Measurements from ENCODE around the gene IGSF23. TPM values are rescaled to one million over a fixed set of nuclear protein-coding genes. Genes with fewer than 3 reads are reported as not detected.
"Not testable (repeated sequence)": the region's sequence is repeated elsewhere in the genome, so short reads cannot be mapped to it uniquely, and the experiment has no call there.

IGSF23 gene
- total RNA-seq, 2 experiments from 2014 or later, result not detected

- CTCF ChIA-PET, result no interaction called here
- POLR2A ChIA-PET, result no interaction called here
Measured at GRCh38 chr19:44585371-44586133, 27.8 kb upstream of the IGSF23 start.

DNA sequence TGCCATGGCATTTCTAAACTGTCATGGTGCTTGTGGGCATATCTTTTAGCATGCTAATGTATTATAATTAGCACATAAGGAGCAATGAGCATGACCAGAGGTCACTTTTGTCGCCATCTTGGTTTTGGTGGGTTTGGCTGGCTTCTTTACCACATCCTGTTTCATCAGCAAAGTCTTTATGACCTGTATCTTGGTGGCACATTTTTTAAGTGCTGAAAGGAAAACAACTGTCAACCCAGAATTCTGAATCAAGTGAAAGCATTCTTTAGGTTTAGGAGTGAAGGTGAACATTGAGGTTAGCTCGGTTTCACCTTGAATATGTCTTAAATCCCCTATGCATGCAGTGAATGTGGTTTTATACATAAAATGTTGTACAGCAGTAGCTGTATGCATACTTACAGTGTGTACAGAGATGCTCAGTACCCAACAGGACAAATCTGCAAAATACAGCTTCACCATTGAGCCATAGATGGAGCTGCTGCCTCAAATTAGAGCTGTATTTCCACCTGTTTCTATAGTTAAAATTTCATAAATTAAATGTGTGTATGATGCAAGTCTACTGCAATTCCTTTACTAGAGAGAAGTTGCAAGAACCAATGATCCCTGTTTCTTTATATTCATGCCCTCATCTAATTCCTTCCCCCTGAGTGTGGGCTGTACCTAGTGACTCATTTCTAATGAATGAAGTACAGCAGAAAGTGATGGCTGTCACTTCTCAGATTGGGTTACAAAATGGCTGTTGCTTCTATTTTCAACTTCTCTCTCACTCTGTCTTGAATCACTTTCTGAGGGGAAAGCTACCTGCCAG lies 25.2 kb upstream of the IGSF23 start:
- ChIA-PET POLR2A (no interaction called here), CTCF (no interaction called here)

DNA sequence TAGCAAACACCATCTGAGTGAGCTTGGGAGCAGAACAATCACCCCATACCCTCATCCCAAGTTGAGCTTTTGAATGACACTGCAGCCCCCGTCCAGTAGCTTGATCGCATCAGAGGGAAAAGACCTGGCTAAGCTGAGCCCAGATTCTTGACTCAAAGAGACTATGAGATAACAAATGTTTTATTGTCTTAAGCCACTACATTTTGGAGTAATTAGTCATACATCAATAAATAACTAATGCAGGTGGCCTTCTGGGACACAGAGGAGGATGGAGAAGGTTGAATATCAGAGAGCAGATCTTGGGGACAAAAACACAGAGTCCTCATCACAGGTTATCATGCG lies 24.6 kb upstream of the IGSF23 start:
- CTCF ChIA-PET, result no interaction called here
- POLR2A ChIA-PET, result no interaction called here

GRCh38 chr19:44590245-44591059 lies 22.9 kb upstream of the IGSF23 start:
- POLR2A ChIA-PET, result no interaction called here
- CTCF ChIA-PET, result interaction anchor here (1.5 kb wide), 1 partner anchor 180 kb away, joined by 5 read pairs; no protein-coding TSS in a partner anchor

DNA sequence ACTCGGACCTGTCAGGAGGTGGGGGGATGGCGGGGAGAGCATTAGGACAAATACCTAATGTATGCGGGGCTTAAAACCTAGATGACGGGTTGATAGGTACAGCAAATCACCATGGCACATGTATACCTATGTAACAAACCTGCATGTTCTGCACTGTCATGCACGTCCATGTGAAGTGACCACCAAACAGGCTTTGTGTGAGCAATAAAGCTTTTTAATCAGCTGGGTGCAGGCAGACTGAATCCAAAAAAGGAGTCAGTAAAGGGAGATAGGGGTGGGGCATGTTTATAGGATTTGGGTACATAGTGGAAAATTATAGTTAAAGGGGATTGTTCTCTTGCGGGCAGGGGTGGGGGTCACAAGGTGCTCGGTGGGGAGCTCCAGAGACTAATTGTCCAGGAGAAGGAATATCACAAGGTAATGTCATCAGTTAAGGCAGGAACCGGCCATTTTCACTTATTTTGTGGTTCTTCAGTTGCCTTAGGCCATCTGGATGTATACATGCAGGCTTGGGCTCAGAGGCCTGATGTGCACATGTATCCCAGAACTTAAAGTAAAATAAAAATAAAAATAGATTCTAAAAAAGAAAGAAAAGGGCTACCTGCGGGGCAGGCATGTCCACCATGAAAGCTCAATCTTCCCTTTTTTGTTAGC lies 21.9 kb upstream of the IGSF23 start:
- POLR2A ChIA-PET, result not testable (repeated sequence)
- CTCF ChIA-PET, result interaction anchor here (1.5 kb wide), 1 partner anchor 179 kb away, joined by 5 read pairs; no protein-coding TSS in a partner anchor

DNA sequence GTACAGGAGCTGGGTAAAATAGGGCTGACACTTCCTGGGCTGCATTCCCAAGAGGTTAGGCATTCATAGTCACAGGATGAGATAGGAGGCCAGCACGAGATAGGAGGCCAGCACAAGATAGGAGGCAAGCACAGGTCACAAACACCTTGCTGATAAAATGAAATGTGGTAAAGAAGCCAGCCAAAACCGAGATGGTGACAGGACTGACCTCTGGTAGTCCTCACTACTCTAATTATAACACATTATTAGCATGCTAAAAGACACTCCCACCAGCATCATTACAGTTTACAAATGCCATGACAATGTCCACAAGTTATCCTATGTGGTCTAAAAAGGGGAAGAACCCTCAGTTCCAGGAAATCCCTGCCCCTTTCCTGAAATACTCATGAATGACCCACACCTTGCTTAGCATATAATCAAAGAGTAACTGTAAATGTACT lies 20.9 kb upstream of the IGSF23 start:
- POLR2A ChIA-PET, result no interaction called here
- CTCF ChIA-PET, result no interaction called here

- CTCF ChIA-PET, result no interaction called here
- POLR2A ChIA-PET, result no interaction called here
Measured at GRCh38 chr19:44593294-44593693, 20.1 kb upstream of the IGSF23 start.

DNA sequence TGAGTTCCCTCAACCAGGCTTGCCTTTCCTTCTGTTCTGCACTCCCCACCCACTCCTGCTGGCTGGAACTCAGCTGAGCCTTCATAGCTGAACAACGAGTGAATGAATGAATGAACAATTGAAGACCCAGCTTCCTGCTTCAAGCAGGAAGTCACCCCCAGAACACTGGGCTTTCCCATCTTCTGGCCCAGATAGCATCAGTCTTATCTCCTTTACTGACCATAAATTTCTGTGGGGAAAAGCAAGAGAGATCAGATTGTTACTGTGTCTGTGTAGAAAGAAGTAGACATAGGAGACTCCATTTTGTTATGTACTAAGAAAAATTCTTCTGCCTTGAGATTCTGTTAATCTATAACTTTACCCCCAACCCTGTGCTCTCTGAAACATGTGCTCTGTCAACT lies 19.5 kb upstream of the IGSF23 start:
- CTCF ChIA-PET, POLR2A ChIA-PET: not testable (repeated sequence)

- POLR2A ChIA-PET, result no interaction called here
- CTCF ChIA-PET, result no interaction called here
Measured at GRCh38 chr19:44596428-44597130, 16.8 kb upstream of the IGSF23 start.

- CTCF ChIA-PET, result no interaction called here
- POLR2A ChIA-PET, result no interaction called here
Measured at GRCh38 chr19:44597131-44597491, 16.3 kb upstream of the IGSF23 start.

- ChIA-PET POLR2A (no interaction called here), CTCF (no interaction called here)
Measured at GRCh38 chr19:44598355-44598754, 15.0 kb upstream of the IGSF23 start.

DNA sequence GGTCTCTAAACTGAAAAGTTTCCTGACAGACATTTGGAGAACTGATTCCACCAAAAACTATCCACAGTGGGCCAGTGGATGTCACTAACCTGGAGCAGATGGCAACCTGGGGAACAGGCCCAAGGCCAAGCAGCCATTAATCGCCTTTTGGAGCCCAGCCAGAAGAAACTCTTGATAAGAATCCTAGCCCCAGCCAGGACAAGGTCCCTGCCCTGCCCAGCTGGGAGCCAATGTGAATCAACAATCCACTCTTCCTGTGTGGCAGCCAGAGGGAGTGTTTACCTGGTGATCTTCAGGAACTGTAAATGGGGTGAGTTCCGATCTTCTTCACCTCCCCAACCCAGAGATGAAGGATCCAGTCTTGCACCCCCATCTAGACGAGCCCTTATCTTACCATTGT lies 14.5 kb upstream of the IGSF23 start:
- POLR2A ChIA-PET, result no interaction called here
- CTCF ChIA-PET, result no interaction called here

- POLR2A ChIA-PET, result no interaction called here
- CTCF ChIA-PET, result no interaction called here
Measured at GRCh38 chr19:44600466-44600865, 12.9 kb upstream of the IGSF23 start.

DNA sequence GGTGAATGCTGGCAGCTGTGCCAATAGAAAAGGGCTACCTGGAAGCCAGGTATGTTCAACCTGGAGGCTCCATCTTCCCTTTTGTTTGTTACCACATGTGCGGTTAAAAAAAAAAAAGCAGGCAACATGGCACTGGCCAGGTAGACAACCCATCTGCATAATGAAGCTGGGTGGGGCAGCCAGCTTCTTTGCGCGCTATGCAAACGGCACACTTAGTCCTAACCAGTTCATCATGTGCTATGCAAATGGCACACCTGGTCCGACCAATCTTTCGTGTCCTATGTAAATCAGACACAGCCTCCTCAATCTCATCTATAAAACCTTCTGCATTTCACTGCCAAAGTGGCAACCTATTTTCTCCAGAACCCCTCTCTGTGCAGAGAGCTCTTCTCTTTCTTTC lies 11.3 kb upstream of the IGSF23 start:
- ChIA-PET CTCF (interaction anchor here (1.2 kb wide), 1 partner anchor 14 kb away, joined by 3 read pairs; no protein-coding TSS in a partner anchor), POLR2A (no interaction called here)

- ChIA-PET POLR2A (no interaction called here), CTCF (no interaction called here)
Measured at GRCh38 chr19:44603201-44603945, 10.0 kb upstream of the IGSF23 start.

GRCh38 chr19:44604241-44604640 lies 9.1 kb upstream of the IGSF23 start:
- ChIA-PET CTCF (no interaction called here), POLR2A (no interaction called here)

DNA sequence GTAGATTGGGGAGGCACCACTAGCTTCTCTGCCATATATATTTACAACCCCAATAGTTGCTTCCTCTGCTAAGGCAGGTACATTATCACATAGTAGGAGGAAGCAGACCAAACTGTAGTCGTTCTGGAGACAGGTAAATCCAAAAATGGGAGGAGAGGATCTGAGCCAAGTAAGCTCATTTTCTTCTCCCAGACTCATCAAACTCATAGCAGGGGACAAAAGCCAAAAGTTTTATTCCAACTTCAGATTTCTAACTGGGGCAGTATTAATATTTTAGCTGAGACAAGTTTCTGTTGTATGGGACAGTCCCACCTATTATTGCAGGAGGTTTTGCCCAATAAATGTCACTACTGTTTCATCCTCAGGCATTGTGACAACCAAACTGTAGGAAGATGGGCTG lies 7.8 kb upstream of the IGSF23 start:
- CTCF ChIA-PET, result no interaction called here
- POLR2A ChIA-PET, result no interaction called here

DNA sequence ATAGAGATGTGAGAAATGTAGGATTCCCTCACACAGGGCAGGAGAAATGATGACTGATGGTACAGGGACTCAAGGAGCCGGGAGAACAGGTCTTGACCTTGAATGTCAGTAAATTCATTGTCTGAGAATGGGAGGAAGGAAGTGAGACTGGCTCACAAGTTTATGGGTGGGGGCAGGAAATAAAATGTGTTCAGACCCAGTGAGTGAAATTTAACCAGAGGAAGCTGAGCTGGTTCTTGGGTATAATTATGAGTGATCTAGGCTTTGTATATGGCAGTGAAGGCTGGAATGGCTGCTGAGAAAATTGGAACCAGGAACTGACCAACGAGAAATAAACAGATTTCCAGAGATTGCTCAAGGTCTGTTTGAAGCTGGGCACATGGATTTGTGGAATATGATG lies 6.3 kb upstream of the IGSF23 start:
- POLR2A ChIA-PET, result no interaction called here
- CTCF ChIA-PET, result no interaction called here

DNA sequence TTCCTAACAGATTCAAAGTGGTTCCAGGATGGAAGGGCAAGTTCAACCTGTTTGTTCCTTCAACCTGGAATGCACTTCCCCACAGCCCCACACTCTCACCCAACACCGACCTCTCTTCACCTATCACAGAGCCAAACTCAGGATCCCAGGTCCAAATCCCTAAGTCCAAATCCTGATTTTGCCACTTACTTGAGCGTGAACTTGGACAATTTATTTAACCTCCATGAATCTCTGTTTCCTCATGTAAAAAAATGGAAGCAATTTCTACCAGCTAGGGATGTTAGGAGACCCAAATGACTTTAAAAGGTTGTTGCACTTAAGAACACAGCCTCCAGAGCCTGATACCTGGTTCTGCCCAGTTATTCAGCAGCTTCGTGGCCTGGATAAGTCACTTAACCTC lies 5.4 kb upstream of the IGSF23 start:
- ChIA-PET POLR2A (no interaction called here), CTCF (no interaction called here)
